Panc1 (cell line): ENCODE measurements around the gene GALNT1. TPM values are rescaled to one million over a fixed set of nuclear protein-coding genes. Genes with fewer than 3 reads are reported as not detected.

Experiments used
- ATAC-seq: fragments of 200-7000 bp; cut with Tn5 transposase; 2 replicates; pipeline ENCODE4 v1.9.1; 2020; ENCODE audit warnings: mild to moderate bottlenecking, moderate library complexity
- BruUV-seq: library from RNA; stranded (reverse); fragments of 400-500 nt; replicated peaks from 2 replicates; lab custom pipeline; 2021; lab: Mats Ljungman, UMichigan
- CTCF ChIA-PET: fragments of 300-600 bp; sonication (Branson Sonifier 250); formaldehyde crosslinking; loops from one replicate; lab custom pipeline; 2022; ENCODE audit warnings: antibody characterized with exemption; lab: Charles Lee
- POLR2A ChIA-PET: fragments of 300-600 bp; sonication (Branson Sonifier 250); formaldehyde crosslinking; loops from one replicate; lab custom pipeline; 2022; ENCODE audit warnings: antibody characterized with exemption; lab: Charles Lee
- DNase-seq: peaks from one replicate; pipeline ENCODE4 v3.0.0-alpha.2; 2010; ENCODE audit warnings: low read depth, low spot score
- H3K27ac ChIP-seq: 2 replicates; pipeline ENCODE4 v1.5.1; 2011; ENCODE audit warnings: mild to moderate bottlenecking, low read length, inconsistent platforms
- H3K27me3 ChIP-seq: fragments of 200-500 bp; sonication (Bioruptor generic); 2 replicates; pipeline ENCODE4 v1.6.0; 2014; ENCODE audit warnings: low read length, inconsistent platforms; ENCODE audit not compliant: control insufficient read depth, insufficient read depth
- H3K36me3 ChIP-seq: fragments of 200-500 bp; sonication (Bioruptor generic); 2 replicates; pipeline ENCODE4 v1.5.1; 2014; ENCODE audit warnings: inconsistent platforms, mild to moderate bottlenecking, low read length, moderate library complexity; ENCODE audit not compliant: control insufficient read depth, insufficient read depth
- H3K4me1 ChIP-seq: 2 replicates; pipeline ENCODE4 v1.5.1; 2011; ENCODE audit warnings: inconsistent platforms, mild to moderate bottlenecking, low read length, moderate library complexity; ENCODE audit not compliant: control insufficient read depth, insufficient read depth
- H3K4me3 ChIP-seq, 2 experiments: 2 replicates each; pipeline ENCODE4 v1.5.1; 2011 to 2012; ENCODE audit warnings: low read depth in 2 of 2, low read length in 2 of 2, mild to moderate bottlenecking in 2 of 2, inconsistent platforms in 1 of 2, moderate library complexity in 1 of 2
- H3K9me3 ChIP-seq: fragments of 200-500 bp; sonication (Bioruptor generic); 2 replicates; pipeline ENCODE4 v1.5.1; 2014; ENCODE audit warnings: low read depth, mild to moderate bottlenecking, inconsistent platforms, low read length, moderate library complexity; ENCODE audit not compliant: control insufficient read depth, insufficient read depth
- POLR2AphosphoS5 ChIP-seq: IDR thresholded peaks from 2 replicates; pipeline ENCODE4 v1.6.1; 2012; ENCODE audit warnings: mild to moderate bottlenecking, low read depth, low read length, moderate library complexity
- REST ChIP-seq, 2 experiments: IDR thresholded peaks; 2 replicates each; pipeline ENCODE4 v1.6.1; 2011 to 2012; ENCODE audit warnings: low read depth in 2 of 2, control low read depth in 1 of 2, low read length in 1 of 2, mild to moderate bottlenecking in 1 of 2, moderate library complexity in 1 of 2; ENCODE audit not compliant: insufficient read depth in 1 of 2
- SIN3A ChIP-seq: IDR thresholded peaks from 2 replicates; pipeline ENCODE4 v1.6.1; 2012; ENCODE audit warnings: low read depth, mild to moderate bottlenecking, low read length, moderate library complexity, borderline replicate concordance; ENCODE audit not compliant: insufficient read depth
- TCF7L2 ChIP-seq: IDR thresholded peaks from 2 replicates; pipeline ENCODE4 v1.6.1; 2011; ENCODE audit warnings: mild to moderate bottlenecking, low read depth, low read length, inconsistent platforms
- in situ Hi-C: cut with HindIII; loops from 2 replicates; pipeline ENCODE4 v1.10.0; 2016; ENCODE audit warnings: low sequenced_read_pairs, low pct_unique_long_range_greater_than_20kb
- intact Hi-C: fragments of 100-400 bp; cut with micrococcal nuclease; formaldehyde crosslinking; loops from one replicate; pipeline ENCODE4 v1.10.0; 2022; ENCODE audit not compliant: unreplicated experiment
- total RNA-seq: library from RNA; stranded (reverse); gene quantifications from one replicate; pipeline ENCODE4 v1.2.1, GENCODE V29; 2021; ENCODE audit not compliant: unreplicated experiment
- TF ChIP-seq, protein P1 (sequence below): fragments of 450-650 bp; IDR thresholded peaks from 2 replicates; pipeline ENCODE4 v1.5.1; 2017; ENCODE audit warnings: mild to moderate bottlenecking

The GALNT1 gene
- total RNA-seq, 1 experiment from 2014 or later, result 147 TPM

- Histone ChIP-seq H3K36me3 (no peaks in the 10 kb centered on the region), H3K27ac (no peak overlapping the region), H3K4me3 (no peak overlapping the region), H3K4me1 (no peaks in the 10 kb centered on the region), H3K27me3 (no peaks in the 10 kb centered on the region), H3K9me3 (peaks cover 13% of the 10 kb centered on the region; the same call in 1 of the 2 replicates)
- TF ChIP-seq REST (IDR thresholded peaks at IDR 0.05; ENCODE audit: insufficient read depth in 1 of 2, low read depth in 2 of 2, low read length in 1 of 2) (no peak), TCF7L2 (no peak), SIN3A (no peak), POLR2AphosphoS5 (no peak)
- TF ChIP-seq, protein P1, sequence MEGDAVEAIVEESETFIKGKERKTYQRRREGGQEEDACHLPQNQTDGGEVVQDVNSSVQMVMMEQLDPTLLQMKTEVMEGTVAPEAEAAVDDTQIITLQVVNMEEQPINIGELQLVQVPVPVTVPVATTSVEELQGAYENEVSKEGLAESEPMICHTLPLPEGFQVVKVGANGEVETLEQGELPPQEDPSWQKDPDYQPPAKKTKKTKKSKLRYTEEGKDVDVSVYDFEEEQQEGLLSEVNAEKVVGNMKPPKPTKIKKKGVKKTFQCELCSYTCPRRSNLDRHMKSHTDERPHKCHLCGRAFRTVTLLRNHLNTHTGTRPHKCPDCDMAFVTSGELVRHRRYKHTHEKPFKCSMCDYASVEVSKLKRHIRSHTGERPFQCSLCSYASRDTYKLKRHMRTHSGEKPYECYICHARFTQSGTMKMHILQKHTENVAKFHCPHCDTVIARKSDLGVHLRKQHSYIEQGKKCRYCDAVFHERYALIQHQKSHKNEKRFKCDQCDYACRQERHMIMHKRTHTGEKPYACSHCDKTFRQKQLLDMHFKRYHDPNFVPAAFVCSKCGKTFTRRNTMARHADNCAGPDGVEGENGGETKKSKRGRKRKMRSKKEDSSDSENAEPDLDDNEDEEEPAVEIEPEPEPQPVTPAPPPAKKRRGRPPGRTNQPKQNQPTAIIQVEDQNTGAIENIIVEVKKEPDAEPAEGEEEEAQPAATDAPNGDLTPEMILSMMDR, result no peak
- no peak for ATAC-seq
- BruUV-seq, result no TSS peak
- in situ Hi-C loops (no loop called here), intact Hi-C loops (loop anchor here (10.0 kb wide), 1 partner anchor 47 kb away; no protein-coding TSS in a partner anchor)
- ChIA-PET POLR2A (no interaction called here), CTCF (no interaction called here)
- DNase-seq, result no peak
These were observed 16.2 kb downstream of the GALNT1 start for GRCh38 chr18:35597758-35598157.

DNA sequence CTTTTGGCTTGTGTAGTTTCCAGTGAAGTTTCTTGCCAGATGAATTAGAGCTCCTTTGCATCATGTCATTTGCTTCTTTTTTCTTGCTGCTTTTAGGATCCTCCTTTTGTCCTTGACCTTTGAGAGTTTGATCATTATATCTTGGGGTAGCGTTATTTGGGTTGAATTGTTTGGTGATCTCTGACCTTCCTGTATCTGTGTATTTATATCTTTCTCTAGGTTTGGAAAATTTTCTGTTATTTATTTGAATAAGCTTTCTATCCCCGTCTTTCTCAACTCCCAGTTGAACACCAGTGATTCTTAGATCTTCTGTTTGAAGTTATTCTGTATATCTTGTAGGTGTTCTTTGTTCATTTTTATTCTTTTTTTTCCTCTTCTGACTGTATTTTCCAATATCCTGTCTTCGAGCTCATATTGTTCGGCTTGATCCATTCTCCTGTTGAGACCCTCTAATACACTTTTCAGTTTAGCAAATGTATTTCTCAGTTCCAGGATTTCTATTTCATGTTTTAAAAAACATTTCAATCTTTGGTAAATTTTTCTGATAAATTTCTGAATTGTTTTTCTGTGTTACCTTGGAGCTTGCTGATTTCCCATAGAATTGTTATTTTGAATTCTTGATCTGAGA lies 20.8 kb downstream of the GALNT1 start:
- no TSS peak for BruUV-seq
- H3K9me3 ChIP-seq, result peaks cover 15% of the 10 kb centered on the region; the same call in 1 of the 2 replicates
- H3K36me3 ChIP-seq, result no peaks in the 10 kb centered on the region
- TF ChIP-seq REST (IDR thresholded peaks at IDR 0.05; ENCODE audit: insufficient read depth in 1 of 2, low read depth in 2 of 2, low read length in 1 of 2) (no peak), TCF7L2 (no peak), POLR2AphosphoS5 (no peak), SIN3A (no peak)
- TF ChIP-seq, protein P1, result no peak
- H3K4me1 ChIP-seq, result peaks cover 15% of the 10 kb centered on the region
- in situ Hi-C loops, result no loop called here
- no peak for DNase-seq
- H3K4me3 ChIP-seq, result no peak overlapping the region
- no peak for ATAC-seq
- no peaks in the 10 kb centered on the region for H3K27me3 ChIP-seq
- H3K27ac ChIP-seq, result no peak overlapping the region
- intact Hi-C loops, result no loop called here
- POLR2A ChIA-PET, result no interaction called here
- CTCF ChIA-PET, result no interaction called here
